B cell (primary cell): ENCODE results near the gene RHOD.

ENCODE experiments used
- CTCF ChIP-seq: fragments of 200-600 bp; IDR thresholded peaks from one replicate; pipeline ENCODE4 v1.8.0; 2022; ENCODE audit warnings: antibody characterized with exemption, mild to moderate bottlenecking
- EZH2 ChIP-seq: IDR thresholded peaks from 2 replicates; pipeline ENCODE4 v1.6.1; 2012; ENCODE audit warnings: borderline replicate concordance, low read depth, mild to moderate bottlenecking, moderate library complexity, low read length; ENCODE audit not compliant: insufficient read depth, poor library complexity, severe bottlenecking

GRCh38 chr11:67114275-67114896 is 57.7 kb downstream of the RHOD start:
- TF ChIP-seq CTCF (no peak), EZH2 (no peak)
